ENCODE data around the gene OSTN.

Gene OSTN

DNA sequence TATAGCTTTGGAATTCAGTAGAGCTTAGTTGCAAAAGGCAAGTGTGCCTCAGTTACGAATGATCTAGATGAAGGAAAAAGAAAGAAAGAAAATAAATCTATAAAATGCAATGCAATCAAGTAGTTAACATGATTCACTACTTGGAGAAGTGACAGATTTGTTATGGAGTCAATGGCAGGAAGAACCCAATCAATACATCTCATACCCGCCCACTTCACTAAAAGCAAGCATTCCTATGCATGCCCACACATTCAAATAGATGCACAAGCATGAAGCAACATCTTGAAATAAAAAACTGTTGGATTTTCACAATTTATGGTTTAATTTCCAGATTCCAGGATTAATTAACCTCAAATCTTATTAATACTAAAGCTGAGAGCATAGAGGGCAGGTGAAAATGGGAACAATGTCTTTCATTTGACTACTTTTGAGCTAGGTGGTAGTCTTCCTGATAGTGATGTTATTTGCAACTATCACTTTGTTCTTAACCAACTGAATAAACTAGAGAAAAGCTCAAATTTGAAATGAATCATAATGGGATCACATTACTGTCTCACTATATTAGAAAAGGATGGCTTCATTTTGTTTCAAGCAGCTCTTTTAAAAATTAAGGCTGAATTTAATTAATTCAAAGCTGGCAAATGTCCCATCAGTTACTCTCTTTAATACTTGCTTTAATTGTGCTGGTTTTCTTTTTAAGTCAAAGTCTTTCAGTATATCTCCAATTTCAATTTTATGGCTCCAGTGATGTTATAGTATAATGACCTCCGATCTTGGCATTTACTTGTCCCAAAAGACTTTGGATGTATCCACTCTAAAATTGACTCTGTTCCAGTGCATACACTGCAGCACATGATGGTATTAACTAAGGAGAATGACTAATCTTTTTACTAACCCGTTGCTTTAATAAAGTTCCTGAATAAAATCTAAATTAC, 83.5 kb downstream of the OSTN start:
- H4K8ac ChIP-seq (ENCODE audit: low read depth, low read length): no peak overlapping the region
- H3K56ac ChIP-seq (ENCODE audit: low read length): no peak overlapping the region
- H4K5ac ChIP-seq (ENCODE audit: low read length): no peak overlapping the region
- no peaks in the 10 kb centered on the region for H3K4me1 ChIP-seq (ENCODE audit: control insufficient read depth, low read depth, low read length)
- no peak overlapping the region for H2BK5ac ChIP-seq (ENCODE audit: low read length)
- no peak overlapping the region for H3K27ac ChIP-seq (ENCODE audit: low read depth, low read length)
- no peak overlapping the region for H3K23ac ChIP-seq (ENCODE audit: low read length)
- H2AK5ac ChIP-seq (ENCODE audit: low read length): no peak overlapping the region
- no peaks in the 10 kb centered on the region for H3K79me1 ChIP-seq (ENCODE audit: low read length)
- no peak overlapping the region for H3K18ac ChIP-seq (ENCODE audit: low read length)
- H3K4me3 ChIP-seq (ENCODE audit: low read length): no peak overlapping the region
- H3K79me2 ChIP-seq (ENCODE audit: control insufficient read depth, insufficient read depth, low read length): no peaks in the 10 kb centered on the region
- no peak overlapping the region for H3K4ac ChIP-seq (ENCODE audit: low read depth, low read length)
- H3K27me3 ChIP-seq (ENCODE audit: insufficient read depth, low read length, poor library complexity): no peaks in the 10 kb centered on the region
- DNase-seq: no peak
- no peak overlapping the region for H2BK15ac ChIP-seq (replicated peaks; ENCODE audit: low read depth)
- H3K9ac ChIP-seq (ENCODE audit: low read length): no peak overlapping the region
- H2BK120ac ChIP-seq (ENCODE audit: low read depth, low read length): no peak overlapping the region
- WGBS (ENCODE audit: extremely low coverage, insufficient coverage, low lambda C conversion rate): no CpG with 5 or more reads among the region's 4 CpGs
- no peaks in the 10 kb centered on the region for H3K36me3 ChIP-seq (ENCODE audit: control insufficient read depth, insufficient read depth, low read length)
- H3K4me2 ChIP-seq (ENCODE audit: low read length): no peak overlapping the region

DNA sequence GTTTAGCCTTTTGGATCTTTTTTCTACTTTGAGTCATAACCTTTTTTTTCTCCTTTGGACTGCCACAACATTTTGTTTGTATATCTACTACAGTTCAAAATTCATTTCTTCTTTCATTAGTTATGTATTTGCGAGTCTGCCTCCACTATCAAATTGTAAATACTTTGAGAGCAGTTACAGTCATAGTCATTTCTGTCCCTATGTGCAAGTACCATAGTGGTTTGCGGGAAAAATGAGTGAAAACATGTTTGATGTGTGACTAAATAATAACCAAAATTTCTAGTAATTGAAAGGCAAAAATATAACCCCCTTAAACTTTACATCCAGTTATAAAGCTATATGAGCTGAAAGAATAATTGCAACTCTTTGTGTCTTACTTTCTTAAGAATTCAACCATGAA, 84.4 kb downstream of the OSTN start:
- Histone ChIP-seq H4K5ac (ENCODE audit: low read length) (no peak overlapping the region), H3K23ac (ENCODE audit: low read length) (no peak overlapping the region), H3K27ac (ENCODE audit: low read depth, low read length) (no peak overlapping the region), H3K79me1 (ENCODE audit: low read length) (no peaks in the 10 kb centered on the region), H3K4me1 (ENCODE audit: control insufficient read depth, low read depth, low read length) (no peaks in the 10 kb centered on the region), H2BK5ac (ENCODE audit: low read length) (no peak overlapping the region), H3K4me2 (ENCODE audit: low read length) (no peak overlapping the region), H4K8ac (ENCODE audit: low read depth, low read length) (no peak overlapping the region), H2BK15ac (replicated peaks; ENCODE audit: low read depth) (no peak overlapping the region), H3K27me3 (ENCODE audit: insufficient read depth, low read length, poor library complexity) (no peaks in the 10 kb centered on the region), H2AK5ac (ENCODE audit: low read length) (no peak overlapping the region), H3K4me3 (ENCODE audit: low read length) (no peak overlapping the region), H2BK120ac (ENCODE audit: low read depth, low read length) (no peak overlapping the region), H3K4ac (ENCODE audit: low read depth, low read length) (no peak overlapping the region), H3K56ac (ENCODE audit: low read length) (no peak overlapping the region), H3K9ac (ENCODE audit: low read length) (no peak overlapping the region), H3K36me3 (ENCODE audit: control insufficient read depth, insufficient read depth, low read length) (no peaks in the 10 kb centered on the region), H3K79me2 (ENCODE audit: control insufficient read depth, insufficient read depth, low read length) (no peaks in the 10 kb centered on the region), H3K18ac (ENCODE audit: low read length) (no peak overlapping the region)
- DNase-seq: no peak
- no CpG with 5 or more reads among the region's 2 CpGs for WGBS (ENCODE audit: extremely low coverage, insufficient coverage, low lambda C conversion rate)

DNA sequence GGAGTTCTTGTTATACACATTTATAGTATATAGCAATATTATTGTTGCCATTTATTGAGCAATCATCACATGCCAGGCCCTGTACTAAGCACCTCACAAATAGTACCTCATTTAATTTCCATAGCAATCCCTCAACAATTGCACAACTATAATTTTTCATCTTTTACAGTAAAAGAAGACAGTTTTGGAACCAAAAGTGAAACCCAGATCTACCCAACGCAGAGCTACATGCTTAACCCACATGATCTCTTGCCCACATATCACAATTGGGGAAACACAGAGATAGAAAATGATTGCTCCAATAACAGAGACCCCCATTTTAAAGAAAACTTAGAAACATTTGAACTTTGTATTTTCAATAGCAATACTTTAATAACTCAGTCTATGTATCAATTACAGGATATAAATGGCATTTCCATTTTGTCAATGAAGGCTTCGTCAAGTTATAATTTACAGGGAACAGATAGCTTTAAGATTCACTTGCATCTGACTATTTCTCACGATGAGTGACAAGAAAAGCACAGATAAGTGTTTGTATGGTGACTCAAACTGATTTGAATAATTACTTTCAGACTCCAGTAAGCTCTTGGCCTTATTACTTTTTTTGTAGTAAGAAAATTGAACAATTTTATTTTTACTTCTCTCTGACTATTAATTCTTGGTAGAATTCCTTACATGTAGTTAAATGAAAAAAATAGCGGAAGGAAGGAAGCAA, 91.4 kb downstream of the OSTN start:
- Histone ChIP-seq H3K27ac (ENCODE audit: low read depth, low read length) (no peak overlapping the region), H3K79me2 (ENCODE audit: control insufficient read depth, insufficient read depth, low read length) (no peaks in the 10 kb centered on the region), H3K9ac (ENCODE audit: low read length) (no peak overlapping the region), H3K56ac (ENCODE audit: low read length) (no peak overlapping the region), H3K4me2 (ENCODE audit: low read length) (no peak overlapping the region), H2BK15ac (replicated peaks; ENCODE audit: low read depth) (no peak overlapping the region), H2BK5ac (ENCODE audit: low read length) (no peak overlapping the region), H2BK120ac (ENCODE audit: low read depth, low read length) (no peak overlapping the region), H3K4ac (ENCODE audit: low read depth, low read length) (no peak overlapping the region), H3K18ac (ENCODE audit: low read length) (no peak overlapping the region), H2AK5ac (ENCODE audit: low read length) (no peak overlapping the region), H3K36me3 (ENCODE audit: control insufficient read depth, insufficient read depth, low read length) (no peaks in the 10 kb centered on the region), H3K4me1 (ENCODE audit: control insufficient read depth, low read depth, low read length) (no peaks in the 10 kb centered on the region), H3K27me3 (ENCODE audit: insufficient read depth, low read length, poor library complexity) (no peaks in the 10 kb centered on the region), H3K23ac (ENCODE audit: low read length) (no peak overlapping the region), H4K5ac (ENCODE audit: low read length) (no peak overlapping the region), H4K8ac (ENCODE audit: low read depth, low read length) (no peak overlapping the region), H3K4me3 (ENCODE audit: low read length) (no peak overlapping the region), H3K79me1 (ENCODE audit: low read length) (no peaks in the 10 kb centered on the region)
- WGBS (ENCODE audit: extremely low coverage, insufficient coverage, low lambda C conversion rate): no CpG with 5 or more reads among the region's 4 CpGs
- DNase-seq: no peak

DNA sequence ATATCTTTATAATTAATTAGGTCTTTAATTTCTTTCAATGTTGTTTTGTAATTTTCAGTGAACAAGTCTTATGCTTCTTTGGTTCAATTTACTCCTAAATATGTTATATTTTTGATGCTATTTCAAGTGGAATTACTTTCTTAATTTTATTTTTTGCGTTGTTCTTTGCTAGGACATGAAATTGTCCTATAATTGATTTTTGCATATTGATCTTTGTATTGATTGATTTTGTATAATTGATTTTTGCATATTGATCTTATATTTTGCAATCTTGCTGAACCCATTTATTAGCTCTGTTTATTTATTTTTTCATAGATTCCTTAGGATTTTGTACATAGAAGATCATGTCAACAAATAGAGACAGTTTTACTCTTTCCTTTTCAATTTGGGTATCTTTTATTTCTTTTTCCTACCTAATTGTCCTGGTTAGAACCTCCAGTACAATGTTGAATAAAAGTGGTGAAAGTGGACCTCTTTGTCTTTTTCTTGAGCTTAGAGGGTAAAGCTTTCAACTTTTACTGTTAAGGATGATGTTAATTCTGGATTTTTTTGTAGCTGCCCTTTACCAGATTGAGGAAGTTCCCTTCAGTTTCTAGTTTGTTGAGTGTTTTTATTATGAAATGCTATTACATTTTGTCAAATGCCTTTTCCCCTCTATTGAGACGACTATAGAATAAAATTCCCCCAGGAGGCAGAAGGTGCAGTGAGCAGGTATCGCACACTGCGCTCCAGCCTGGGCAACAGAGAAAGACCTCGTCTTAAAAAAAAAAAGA, 93.4 kb downstream of the OSTN start:
- Histone ChIP-seq H3K79me1 (ENCODE audit: low read length) (no peaks in the 10 kb centered on the region), H3K4ac (ENCODE audit: low read depth, low read length) (no peak overlapping the region), H3K27me3 (ENCODE audit: insufficient read depth, low read length, poor library complexity) (no peaks in the 10 kb centered on the region), H3K36me3 (ENCODE audit: control insufficient read depth, insufficient read depth, low read length) (no peaks in the 10 kb centered on the region), H3K18ac (ENCODE audit: low read length) (no peak overlapping the region), H3K4me3 (ENCODE audit: low read length) (no peak overlapping the region), H3K79me2 (ENCODE audit: control insufficient read depth, insufficient read depth, low read length) (no peaks in the 10 kb centered on the region), H3K56ac (ENCODE audit: low read length) (no peak overlapping the region), H2BK120ac (ENCODE audit: low read depth, low read length) (no peak overlapping the region), H3K9ac (ENCODE audit: low read length) (no peak overlapping the region), H4K5ac (ENCODE audit: low read length) (no peak overlapping the region), H3K4me1 (ENCODE audit: control insufficient read depth, low read depth, low read length) (no peaks in the 10 kb centered on the region), H2BK5ac (ENCODE audit: low read length) (no peak overlapping the region), H2AK5ac (ENCODE audit: low read length) (no peak overlapping the region), H3K23ac (ENCODE audit: low read length) (no peak overlapping the region), H3K27ac (ENCODE audit: low read depth, low read length) (no peak overlapping the region), H3K4me2 (ENCODE audit: low read length) (no peak overlapping the region), H4K8ac (ENCODE audit: low read depth, low read length) (no peak overlapping the region), H2BK15ac (replicated peaks; ENCODE audit: low read depth) (no peak overlapping the region)
- no peak for DNase-seq
- WGBS (ENCODE audit: extremely low coverage, insufficient coverage, low lambda C conversion rate): no CpG with 5 or more reads among the region's 5 CpGs

DNA sequence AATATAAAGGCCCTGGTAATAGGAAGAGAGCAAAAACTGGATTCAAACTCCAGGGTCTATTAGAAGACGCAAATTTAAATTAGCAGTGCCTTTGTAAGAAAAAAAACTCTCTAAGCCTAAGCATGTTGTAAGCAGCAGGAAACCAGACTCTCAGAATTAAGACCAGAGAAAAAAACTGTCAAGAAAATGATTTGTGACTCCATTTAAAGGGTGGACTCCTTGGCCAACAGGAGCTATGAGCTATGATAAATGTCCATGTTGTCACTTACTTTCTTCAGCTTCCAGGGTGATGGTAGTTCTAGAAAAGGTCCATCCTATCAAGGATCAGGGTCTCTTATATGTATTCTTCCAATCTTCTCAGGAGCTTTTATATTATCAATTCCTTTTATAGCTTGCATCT, 95.2 kb downstream of the OSTN start:
- H4K5ac ChIP-seq (ENCODE audit: low read length): no peak overlapping the region
- H2BK15ac ChIP-seq (replicated peaks; ENCODE audit: low read depth): no peak overlapping the region
- no peak overlapping the region for H3K4ac ChIP-seq (ENCODE audit: low read depth, low read length)
- H3K36me3 ChIP-seq (ENCODE audit: control insufficient read depth, insufficient read depth, low read length): no peaks in the 10 kb centered on the region
- no peaks in the 10 kb centered on the region for H3K27me3 ChIP-seq (ENCODE audit: insufficient read depth, low read length, poor library complexity)
- H3K79me2 ChIP-seq (ENCODE audit: control insufficient read depth, insufficient read depth, low read length): no peaks in the 10 kb centered on the region
- no peak overlapping the region for H4K8ac ChIP-seq (ENCODE audit: low read depth, low read length)
- H3K27ac ChIP-seq (ENCODE audit: low read depth, low read length): no peak overlapping the region
- H2BK120ac ChIP-seq (ENCODE audit: low read depth, low read length): no peak overlapping the region
- H3K56ac ChIP-seq (ENCODE audit: low read length): no peak overlapping the region
- no CpG with 5 or more reads among the region's 1 CpG for WGBS (ENCODE audit: extremely low coverage, insufficient coverage, low lambda C conversion rate)
- no peak overlapping the region for H3K4me2 ChIP-seq (ENCODE audit: low read length)
- no peak overlapping the region for H3K9ac ChIP-seq (ENCODE audit: low read length)
- H3K4me3 ChIP-seq (ENCODE audit: low read length): no peak overlapping the region
- H3K4me1 ChIP-seq (ENCODE audit: control insufficient read depth, low read depth, low read length): no peaks in the 10 kb centered on the region
- no peak overlapping the region for H2BK5ac ChIP-seq (ENCODE audit: low read length)
- H3K23ac ChIP-seq (ENCODE audit: low read length): no peak overlapping the region
- no peak overlapping the region for H2AK5ac ChIP-seq (ENCODE audit: low read length)
- H3K79me1 ChIP-seq (ENCODE audit: low read length): no peaks in the 10 kb centered on the region
- no peak overlapping the region for H3K18ac ChIP-seq (ENCODE audit: low read length)
- DNase-seq: no peak
